ENCODE measurements around the gene MDH2.
"Not testable (repeated sequence)": the region's sequence is repeated elsewhere in the genome, so short reads cannot be mapped to it uniquely, and the experiment has no call there.

Gene MDH2, protein sequence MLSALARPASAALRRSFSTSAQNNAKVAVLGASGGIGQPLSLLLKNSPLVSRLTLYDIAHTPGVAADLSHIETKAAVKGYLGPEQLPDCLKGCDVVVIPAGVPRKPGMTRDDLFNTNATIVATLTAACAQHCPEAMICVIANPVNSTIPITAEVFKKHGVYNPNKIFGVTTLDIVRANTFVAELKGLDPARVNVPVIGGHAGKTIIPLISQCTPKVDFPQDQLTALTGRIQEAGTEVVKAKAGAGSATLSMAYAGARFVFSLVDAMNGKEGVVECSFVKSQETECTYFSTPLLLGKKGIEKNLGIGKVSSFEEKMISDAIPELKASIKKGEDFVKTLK

DNA sequence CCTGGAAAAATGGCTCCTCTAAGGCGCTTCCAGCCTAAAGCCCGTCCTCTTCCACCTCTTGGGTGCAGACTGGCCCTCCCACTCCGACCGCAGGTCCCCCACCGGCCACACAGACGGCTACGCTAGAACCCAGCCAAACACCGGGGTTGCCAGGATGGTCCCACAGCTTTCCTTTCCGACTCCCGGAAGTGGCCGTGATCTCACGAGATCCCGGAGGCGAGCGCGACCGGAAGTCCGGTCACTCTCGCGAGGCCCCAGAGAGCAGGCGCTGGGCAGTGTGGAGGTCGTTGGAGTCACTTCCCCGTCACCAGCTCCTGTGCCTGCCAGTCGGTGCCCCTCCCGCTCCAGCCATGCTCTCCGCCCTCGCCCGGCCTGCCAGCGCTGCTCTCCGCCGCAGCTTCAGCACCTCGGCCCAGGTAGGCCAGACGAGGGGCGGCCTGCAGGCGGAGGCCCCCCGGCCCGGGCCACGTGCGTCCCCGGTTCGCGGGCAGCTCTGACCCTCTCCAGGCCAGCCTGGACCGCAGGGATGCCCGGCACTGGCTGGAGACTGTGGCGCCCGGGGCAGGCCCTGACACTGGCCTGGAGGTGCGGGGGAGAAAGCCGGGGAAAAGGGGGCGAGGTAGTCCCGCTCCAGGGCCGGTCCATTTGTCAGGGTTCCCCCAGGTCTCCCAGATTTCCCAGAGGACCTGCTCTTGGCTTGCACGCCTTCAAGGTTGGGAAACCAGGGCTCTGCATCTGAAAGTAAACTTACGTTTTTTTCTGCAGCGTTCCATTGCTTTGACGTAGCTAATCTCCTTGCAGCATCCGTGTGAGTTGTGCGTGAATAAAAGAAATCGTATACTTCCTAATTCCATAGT, at the start of gene MDH2, which contains the start of gene STYXL1:
MDH2 (plus strand) TSS at position 296 of the 857 bp plus-strand sequence; CDS start at position 351, 55 bp downstream.
STYXL1 (minus strand) TSS at position 190 of the 857 bp plus-strand sequence. CDS start 17,477 bp downstream, outside the sequence.
- peak; percentile 85 to 87 for DNase-seq

- no peak for DNase-seq
Observed at GRCh38 chr7:76000566-76000965, 47.3 kb upstream of the MDH2 start.

GRCh38 chr7:76002139-76002538, 45.8 kb upstream of the MDH2 start:
- DNase-seq: no peak

- DNase-seq: no peak
Observed at GRCh38 chr7:76002822-76003221, 45.1 kb upstream of the MDH2 start.

GRCh38 chr7:76003351-76003750, 44.6 kb upstream of the MDH2 start:
- no peak for DNase-seq

DNA sequence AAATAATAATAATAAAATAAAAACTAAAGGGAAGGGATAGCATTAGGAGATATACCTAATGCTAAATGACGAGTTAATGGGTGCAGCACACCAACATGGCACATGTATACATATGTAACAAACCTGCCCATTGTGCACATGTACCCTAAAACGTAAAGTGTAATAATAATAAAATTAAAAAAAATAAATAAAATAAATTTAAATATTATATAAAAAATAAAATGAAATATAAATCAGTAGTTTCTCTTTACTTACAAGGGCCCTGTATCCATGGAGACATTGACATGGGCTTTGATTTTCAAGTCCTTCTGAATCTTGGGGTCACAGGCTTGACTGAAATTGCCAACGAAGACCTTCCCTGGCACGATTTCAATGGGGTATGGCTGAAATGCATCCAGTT, 42.9 kb upstream of the MDH2 start:
- not testable (repeated sequence) for DNase-seq

GRCh38 chr7:76008156-76008687, 39.7 kb upstream of the MDH2 start:
- DNase-seq: no peak

GRCh38 chr7:76009672-76010600, 38.0 kb upstream of the MDH2 start:
- DNase-seq: no peak

- no peak for DNase-seq
Observed at GRCh38 chr7:76011442-76011861, 36.5 kb upstream of the MDH2 start.

DNA sequence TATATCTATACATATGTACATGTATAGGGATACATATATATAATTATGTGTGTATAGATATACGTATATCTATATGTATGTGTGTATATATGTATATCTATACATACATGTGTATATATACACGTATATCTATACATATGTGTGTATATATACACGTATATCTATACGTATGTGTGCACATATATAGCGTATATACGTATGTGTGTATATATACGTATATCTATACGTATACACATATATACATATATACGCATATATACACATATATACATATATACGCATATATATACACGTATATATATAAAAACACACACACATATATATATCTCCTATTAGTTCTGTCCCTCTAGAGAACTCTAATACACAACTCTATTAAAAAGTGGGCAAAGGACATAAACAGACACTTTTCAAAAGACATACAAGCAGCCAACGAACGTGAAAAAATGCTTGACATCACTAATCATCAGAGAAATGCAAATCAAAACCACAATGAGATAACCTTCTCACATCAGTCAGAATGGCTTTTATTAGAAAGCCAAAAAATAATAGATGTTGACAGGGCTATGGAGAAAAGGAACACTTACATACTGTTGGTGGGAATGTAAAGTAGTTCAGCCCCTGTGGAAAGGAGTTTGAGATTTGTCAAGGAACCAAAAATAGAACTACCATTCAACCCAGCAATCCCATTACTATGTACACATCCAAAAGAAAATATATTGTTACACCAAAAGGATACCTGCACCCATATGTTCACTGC, 31.5 kb upstream of the MDH2 start:
- DNase-seq: no peak

- not testable (repeated sequence) for DNase-seq
Observed at GRCh38 chr7:76018520-76018919, 29.4 kb upstream of the MDH2 start.

GRCh38 chr7:76020031-76020714, 27.7 kb upstream of the MDH2 start:
- DNase-seq: peak; percentile 71 to 74

DNA sequence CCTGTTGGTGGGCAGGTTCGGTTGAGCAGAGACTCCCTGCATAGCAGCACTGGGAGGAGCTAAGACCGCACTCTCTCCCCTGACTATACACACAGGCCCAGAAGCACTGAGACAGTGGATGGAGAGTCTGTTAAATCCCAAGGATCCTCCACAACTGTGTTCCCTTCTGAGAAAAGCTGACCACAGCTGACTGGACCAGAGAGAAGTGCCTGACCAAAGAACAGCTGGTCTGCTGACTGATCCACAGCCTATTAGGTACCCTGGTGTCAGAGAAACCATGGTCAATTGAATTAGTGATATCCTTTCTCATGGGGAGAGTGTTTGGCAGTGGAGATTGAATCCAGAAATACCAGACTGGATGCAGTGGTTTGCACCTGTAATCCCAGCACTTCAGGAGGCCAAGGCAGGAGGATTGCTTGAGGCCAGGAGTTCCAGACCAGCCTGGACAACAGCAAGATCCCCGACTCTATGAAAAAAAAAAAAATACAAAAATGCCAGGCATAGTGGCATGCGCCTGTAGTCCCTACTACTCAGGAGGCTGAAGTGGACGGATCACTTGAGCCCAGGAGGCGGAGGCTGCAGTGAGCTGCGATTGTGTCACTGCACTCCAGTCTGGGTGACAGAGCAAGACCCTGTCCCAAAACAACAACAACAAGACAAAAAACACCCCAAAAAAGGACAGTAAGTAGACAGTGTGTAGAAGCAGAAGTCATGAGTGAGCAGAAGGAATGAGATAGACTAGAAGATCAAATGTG, 25.7 kb upstream of the MDH2 start:
- no peak for DNase-seq

DNA sequence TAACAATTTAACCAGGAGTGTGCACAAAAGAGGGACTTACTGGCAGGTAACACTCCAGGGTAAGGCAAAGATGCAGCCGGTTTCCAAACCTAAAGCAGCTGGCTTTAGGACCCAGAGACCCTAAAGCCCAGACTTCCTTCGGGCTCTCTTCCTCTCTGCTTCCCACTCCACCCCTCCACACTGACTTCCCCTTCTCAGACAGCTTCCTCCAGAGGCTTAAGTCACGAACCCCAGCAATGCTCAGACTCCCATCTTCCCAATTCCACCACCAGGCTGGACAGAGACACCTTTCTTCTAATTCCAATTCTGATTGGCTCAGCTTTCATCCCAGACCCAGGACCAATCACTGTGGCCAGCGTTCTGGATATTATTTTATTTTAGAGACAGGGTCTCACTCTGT, 24.9 kb upstream of the MDH2 start:
- DNase-seq: no peak

- DNase-seq: not testable (repeated sequence)
Observed at GRCh38 chr7:76029682-76030081, 18.2 kb upstream of the MDH2 start.

GRCh38 chr7:76031964-76032363, 15.9 kb upstream of the MDH2 start:
- DNase-seq: no peak

- no peak for DNase-seq
Observed at GRCh38 chr7:76037310-76037709, 10.6 kb upstream of the MDH2 start.

DNA sequence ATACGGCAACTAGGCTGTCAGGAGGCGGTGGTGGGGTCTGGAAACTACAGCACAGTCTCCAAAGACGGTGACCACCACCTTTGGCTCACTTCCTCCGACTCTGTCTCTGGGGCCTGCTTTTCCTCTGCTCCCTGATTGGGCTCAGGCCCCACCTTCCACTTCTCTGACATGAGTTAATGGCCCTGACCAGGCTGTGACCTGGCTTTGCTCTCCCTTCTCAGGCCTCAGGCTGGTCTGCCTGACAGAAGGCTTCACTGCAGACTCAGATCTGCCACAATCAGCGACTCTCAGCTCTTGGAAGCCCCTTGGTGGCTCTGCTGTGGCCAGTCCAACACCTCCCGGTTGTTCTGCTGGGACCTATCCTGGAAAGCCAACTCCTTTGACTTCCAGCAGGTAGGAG, 7.8 kb upstream of the MDH2 start:
- DNase-seq: no peak

- no peak for DNase-seq
Observed at GRCh38 chr7:76044375-76044865, 3.5 kb upstream of the MDH2 start.

- no peak for DNase-seq
Observed at GRCh38 chr7:76047305-76047810, 548 bp upstream of the MDH2 start.

All from stimulated activated CD4-positive, alpha-beta T cell treated with anti-CD3 and anti-CD28 coated beads, Interleukin-2, amount 100 ng/mL, for 48 hours (primary cell).